ENCODE measurements around the gene FYB1.
"Not testable (repeated sequence)": the region's sequence is repeated elsewhere in the genome, so short reads cannot be mapped to it uniquely, and the experiment has no call there.

Gene FYB1

DNA sequence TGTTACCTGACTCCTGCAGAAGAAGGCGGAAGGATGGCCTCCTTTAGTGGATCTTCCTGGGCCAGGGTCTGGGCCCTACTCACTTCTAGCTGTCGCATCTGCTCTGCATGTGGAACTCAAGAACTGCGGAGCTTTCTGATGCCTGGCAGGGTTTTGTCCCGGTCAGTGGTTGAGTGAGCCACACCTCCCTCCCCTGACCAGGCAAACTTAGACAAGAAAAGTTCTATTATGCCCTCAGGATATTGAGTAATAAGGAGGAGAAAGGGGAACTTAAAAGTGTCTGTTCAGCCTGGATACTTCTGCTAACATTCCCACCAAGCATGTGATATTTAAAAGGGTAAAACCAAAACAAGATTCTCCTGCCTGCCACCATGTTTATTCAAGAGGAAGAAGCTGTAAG, at the start of gene FYB1:
Gene FYB1, minus strand, starts transcription at position 127 of the 400 bp plus-strand sequence. CDS start 16,603 bp downstream, outside the sequence.
- no peak for DNase-seq

DNA sequence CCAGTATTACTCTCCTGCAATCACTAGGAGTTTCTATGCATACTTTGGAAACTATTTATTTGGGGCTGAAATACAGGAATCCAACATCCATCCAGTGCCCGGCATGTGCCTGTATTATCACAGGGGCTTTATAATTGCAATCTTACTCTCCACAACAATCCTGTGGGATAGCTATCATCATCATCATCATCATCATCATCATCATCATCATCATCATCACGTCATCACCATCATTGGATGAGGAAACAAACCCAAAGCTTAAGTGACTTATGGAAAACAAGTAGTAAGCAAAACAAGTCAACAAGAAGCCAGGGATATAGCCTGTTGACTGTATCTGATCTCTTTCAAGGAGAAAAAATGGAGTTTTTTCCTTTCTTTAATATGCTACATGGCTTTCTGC, 47.8 kb upstream of the FYB1 start:
- DNase-seq, result no peak

DNA sequence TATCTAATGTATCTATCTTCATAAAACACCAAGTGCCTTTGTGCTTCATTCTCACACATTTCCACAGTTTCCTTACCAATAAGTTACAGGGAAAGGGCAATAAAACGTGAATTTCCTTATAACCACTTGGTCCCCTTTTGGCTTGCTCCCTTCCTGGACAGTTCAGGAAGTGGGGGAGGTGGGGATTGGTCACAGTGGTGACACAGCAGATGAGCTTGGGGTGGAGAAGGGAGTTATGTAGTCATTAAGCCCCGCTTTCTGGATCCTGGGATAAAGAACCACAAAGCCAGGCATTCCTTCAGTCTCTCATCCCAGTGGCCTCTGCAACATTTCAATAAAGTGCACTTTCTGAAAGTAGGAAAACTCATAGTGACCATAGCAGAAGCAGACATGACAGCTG, 47.1 kb upstream of the FYB1 start:
- no peak for DNase-seq

- no peak for DNase-seq
Observed at GRCh38 chr5:39264528-39264927, 45.2 kb upstream of the FYB1 start.

DNA sequence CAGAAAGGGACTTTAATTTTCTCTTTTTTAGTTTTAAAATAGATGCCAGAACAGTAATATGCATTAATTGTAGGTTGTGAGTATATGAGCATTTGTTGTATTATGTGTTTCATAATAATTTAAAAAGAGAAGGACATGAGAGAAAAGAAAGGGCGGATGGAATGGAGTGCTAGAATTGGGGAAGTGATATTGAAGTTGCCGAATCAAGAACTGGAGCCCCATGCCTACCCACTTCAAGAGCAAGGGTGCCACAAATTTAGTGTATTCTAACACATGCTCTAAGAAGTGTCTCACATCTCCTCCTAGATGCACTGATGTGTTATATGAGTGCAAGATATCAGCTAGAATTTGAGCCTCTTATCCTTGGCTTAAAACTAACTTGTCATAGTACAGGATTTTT, 43.6 kb upstream of the FYB1 start:
- DNase-seq, result no peak

DNA sequence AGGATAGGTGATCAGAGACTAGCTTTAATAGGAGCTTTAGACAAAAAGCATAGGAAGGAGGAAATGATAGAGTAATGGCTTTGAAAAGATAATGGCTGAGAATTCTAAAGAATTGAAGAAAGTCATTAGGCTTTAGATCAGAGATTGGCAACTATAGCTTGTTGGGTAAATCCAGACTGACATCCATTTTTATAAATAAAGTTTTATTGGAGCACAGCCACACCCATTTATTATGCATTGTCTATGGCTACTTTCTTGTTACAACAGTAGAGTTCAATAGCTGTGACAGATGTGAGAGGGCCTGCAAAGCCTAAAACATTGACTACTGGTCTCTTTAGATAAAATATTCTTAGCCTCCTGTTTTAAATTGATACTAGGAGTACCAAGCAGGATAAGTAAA, 40.7 kb upstream of the FYB1 start:
- DNase-seq, result no peak

- DNase-seq, result no peak
Observed at GRCh38 chr5:39257554-39257953, 38.2 kb upstream of the FYB1 start.

DNA sequence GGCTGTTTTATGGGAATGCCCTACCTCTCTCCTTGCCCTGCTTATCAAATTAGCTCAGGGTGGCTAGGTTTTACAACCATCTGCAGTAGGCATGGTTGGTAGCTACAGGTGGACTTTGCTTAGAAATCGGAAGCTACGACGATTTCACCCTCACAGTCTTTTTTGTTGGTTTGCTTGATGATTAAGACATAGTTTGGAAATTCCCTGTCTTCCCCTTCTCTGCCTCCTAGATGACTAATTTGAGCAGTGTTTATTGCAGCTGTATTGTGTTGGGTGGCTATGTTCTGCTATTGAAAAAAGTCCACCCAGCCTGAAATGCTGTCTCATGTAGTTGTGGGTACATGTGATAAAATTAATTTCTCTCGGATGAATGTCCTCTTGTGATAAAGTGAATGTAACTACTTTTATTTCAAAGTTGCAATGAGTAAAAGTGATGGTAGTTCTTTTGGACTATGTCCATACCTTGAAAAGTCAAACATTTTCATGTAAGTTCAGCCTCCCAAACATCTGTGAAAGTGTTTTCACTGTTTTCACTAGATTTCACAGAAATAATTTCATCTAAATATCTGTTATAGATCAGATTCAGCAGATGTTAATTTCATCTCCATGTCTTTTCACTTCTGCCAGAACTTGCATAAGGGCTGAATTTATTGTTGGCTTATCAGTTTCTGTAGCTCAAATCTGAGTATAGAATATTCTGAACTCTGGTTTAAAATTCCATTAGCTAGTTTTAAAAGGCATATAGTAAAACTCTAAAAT, 37.3 kb upstream of the FYB1 start:
- no peak for DNase-seq

DNA sequence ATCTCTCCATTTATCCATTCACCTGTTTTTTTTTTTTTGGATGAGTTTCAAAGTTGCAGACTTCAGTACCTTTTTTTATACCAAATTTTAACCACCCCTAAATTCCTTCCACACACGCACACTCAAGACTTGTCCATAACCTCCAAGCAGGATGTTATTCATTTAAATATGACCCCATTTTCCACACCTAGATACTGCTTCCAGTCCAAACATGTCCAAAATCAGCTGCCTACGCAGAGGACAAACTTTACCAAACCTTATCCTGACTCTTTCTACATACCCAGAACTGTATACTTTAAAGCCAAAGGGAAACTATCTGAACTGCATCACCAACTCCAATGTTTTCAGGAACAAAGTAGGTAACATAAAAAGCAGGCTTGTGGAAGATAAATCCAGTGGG, 36.0 kb upstream of the FYB1 start:
- DNase-seq, result no peak

DNA sequence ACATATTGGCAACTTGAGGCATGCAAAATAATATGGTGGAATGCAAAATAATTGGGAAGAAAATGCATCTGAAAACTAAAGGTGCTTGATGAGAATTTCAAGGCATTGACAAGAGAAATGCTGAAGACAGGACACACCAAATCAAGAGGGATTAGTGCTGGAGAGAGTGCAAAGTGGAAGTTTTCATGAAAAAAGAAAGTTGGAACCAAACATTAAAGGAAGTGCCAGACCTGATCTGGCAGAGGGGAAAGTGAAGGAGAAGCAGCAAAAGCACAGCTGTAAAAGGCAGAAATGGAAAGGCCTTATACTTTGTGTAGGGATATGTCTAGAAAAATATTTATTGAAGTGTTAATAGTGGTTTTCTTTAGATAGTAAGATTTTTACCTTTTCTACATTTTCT, 35.3 kb upstream of the FYB1 start:
- DNase-seq, result no peak

GRCh38 chr5:39253196-39253595, 33.8 kb upstream of the FYB1 start:
- no peak for DNase-seq

GRCh38 chr5:39249564-39250274, 30.4 kb upstream of the FYB1 start:
- no peak for DNase-seq

GRCh38 chr5:39249069-39249468, 29.7 kb upstream of the FYB1 start:
- no peak for DNase-seq

- no peak for DNase-seq
Observed at GRCh38 chr5:39240750-39241149, 21.4 kb upstream of the FYB1 start.

- DNase-seq, result no peak
Observed at GRCh38 chr5:39238366-39239105, 19.2 kb upstream of the FYB1 start.

DNA sequence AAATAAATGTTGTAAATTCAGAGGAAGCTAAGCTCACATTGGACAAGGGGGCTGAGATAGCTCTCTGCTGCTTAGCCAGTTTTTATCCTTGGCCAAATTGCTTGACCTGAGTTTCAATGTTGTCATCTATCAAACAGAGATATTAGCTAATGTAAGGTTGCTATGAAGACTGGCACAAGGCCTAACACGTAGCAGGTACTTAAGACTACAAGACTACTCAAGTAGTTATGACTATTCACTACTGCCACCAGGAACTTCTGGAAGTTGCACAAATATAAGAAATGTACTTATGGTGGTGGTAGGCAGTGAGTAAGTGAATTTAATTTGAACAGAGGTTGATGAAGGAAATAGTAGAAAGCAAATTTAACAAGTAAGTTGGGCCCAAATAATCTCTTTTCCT, 17.4 kb upstream of the FYB1 start:
- DNase-seq, result no peak

DNA sequence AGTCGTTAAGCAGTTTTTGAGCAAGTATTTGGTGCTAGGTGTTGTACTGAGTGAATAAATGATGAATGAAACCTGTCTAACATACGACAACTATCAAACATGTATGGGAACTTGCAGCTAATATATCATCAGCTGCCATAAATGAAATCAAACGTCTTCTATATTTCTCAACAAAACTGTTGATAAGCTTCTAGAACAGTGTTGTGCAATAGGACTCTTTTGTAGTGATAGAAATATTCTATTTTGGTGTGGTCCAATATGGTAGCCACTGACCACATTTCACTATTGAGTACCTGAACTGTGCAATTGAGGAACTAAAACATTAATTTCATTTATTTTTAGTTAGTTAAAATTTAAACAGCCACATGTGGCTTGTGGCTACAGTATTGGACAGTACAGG, 16.3 kb upstream of the FYB1 start:
- no peak for DNase-seq

GRCh38 chr5:39234494-39234893, 15.1 kb upstream of the FYB1 start:
- DNase-seq, result not testable (repeated sequence)

DNA sequence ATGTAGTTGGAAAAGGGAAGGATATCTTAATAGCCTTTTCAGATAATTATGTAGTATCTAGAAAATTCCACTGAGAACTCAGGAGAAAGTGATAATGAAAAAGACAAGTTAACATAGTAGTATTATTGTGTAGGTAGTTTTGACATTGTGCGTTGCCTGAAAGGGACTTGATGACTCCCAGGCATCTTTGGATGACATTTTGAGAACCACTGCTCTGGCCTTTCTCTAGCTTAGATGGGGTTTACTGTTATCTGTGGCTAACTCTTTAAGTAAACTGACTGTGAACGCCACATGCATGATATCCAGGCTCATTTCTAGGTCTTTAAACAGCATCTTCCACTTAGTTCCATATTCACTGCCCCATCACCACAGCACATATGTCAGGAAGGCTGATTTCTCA, 14.4 kb upstream of the FYB1 start:
- no peak for DNase-seq

DNA sequence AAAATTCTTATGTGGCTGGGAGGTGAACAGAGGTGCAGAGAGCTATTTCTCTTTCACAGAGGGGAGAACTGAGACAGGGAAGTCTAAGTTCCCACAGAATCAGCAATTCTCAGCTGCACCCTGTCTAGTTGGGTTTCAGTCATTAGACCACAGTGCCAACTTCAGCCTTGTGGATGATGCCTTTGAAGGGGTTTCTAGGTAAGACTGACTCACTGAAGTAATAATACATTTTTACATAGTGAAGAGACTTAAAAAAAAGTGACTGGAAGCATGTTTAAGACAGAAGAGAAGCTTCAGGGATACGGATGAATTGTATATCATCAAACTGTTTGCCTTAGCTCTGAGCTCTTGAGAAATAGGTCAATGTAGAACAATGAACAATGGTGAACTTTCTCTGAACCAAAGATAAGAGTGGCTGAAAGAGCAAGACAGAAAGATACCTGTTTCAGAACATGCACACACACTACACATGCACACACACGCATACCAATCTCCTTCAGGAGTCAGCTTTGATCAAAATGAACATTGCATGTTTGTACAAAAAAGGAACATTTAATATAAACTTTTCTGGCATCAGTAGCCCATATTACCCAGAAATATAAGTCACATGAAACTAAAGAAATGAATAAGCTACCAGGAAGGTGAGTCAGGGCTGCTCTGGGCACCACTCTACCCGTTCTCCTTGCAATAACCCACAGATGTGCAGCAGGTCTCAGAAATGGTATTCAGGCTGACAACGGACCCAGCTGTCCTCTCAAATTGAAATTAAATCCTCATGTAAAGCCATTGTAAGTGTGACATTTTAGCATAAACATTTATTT, 12.6 kb upstream of the FYB1 start:
- no peak for DNase-seq

DNA sequence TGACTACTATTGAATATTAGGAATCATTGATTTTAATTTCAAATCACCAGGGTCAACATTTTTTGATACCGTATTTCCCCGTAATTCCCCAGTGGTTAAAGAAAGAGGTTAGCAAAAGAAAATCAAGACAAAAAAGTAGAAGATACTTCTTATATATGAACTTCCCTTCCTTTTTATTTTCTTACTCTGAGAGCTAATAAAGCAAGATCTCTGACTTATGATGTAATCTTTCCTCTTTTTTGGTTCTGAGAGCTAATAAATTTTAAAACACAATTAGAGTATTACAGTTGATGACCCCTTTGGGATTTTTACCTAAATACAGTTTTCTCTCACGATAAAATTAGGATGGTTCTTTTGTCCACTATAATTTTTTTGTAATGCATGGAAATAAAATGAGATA, 9.2 kb upstream of the FYB1 start:
- DNase-seq, result no peak

DNA sequence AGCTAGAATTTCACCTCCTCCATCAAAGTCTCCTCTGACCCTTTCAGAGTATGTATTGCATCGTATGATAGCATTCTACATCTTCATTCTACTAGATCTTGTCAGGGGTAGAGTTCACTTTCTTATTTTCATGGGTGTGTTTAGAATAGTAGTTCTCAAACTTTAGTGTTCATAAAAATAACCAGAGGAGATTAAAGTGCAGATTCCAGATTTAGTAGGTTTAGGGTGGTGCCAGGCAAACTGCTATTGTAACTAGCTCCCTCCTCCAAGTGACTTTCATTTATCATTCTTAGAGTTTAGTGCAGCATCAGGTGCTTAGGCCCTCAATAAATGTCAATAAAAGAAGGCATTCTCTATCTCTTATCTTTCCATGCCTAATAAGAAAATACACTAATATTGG, 7.2 kb upstream of the FYB1 start:
- DNase-seq, result no peak

DNA sequence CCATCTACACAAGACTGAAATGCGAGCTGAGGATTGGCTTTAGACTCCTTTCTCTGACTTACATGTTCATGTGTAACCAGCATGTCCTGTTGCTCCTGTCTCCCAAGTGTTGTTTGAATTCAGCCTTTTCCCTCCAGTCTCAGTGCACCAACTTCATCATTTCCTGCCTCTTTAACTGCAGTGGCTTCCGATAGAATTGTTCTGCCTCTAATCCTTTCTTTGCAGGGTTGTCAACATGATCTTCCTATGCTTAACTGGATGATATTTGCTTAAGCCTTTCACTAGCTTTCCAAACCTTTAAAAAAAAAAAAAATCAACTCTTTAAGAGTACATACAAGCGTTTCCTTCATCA, 6.7 kb upstream of the FYB1 start:
- no peak for DNase-seq

Data from KG1 (cell line).